HepG2 (cell line): Measurements from ENCODE around the gene TAS2R50. TPM values are rescaled to one million over a fixed set of nuclear protein-coding genes. Genes with fewer than 3 reads are reported as not detected.

Experiments used
- ATAC-seq: fragments of 200-7000 bp; cut with Tn5 transposase; 3 replicates; pipeline ENCODE4 v1.9.1; 2020; ENCODE audit warnings: mild to moderate bottlenecking, moderate library complexity
- BruUV-seq: library from RNA; stranded (reverse); fragments of 400-500 nt; replicated peaks from 2 replicates; lab custom pipeline; 2021; lab: Mats Ljungman, UMichigan
- CTCF ChIA-PET: fragments of 300-600 bp; formaldehyde crosslinking; extraction: SDS; loops from one replicate; lab custom pipeline; 2021; ENCODE audit warnings: low total read pairs, inconsistent platforms, low intra/inter-chr PET ratio; lab: Yijun Ruan, JAX
- POLR2A ChIA-PET: fragments of 350-600 bp; sonication (Branson Sonifier 250); formaldehyde crosslinking; loops from one replicate; lab custom pipeline; 2020; ENCODE audit warnings: antibody characterized with exemption, inconsistent platforms; lab: Yijun Ruan, JAX
- DNase-seq: peaks from one replicate; pipeline ENCODE4 v3.0.0-alpha.2; 2015; ENCODE audit warnings: low spot score
- FAIRE-seq: peaks from 3 replicates; lab custom pipeline; 2011; peaks lifted over from hg19 to GRCh38; lab: Jason Lieb, UNC
- H2AFZ ChIP-seq: one replicate; pipeline ENCODE4 v1.6.1; 2011; ENCODE audit warnings: low read length, inconsistent platforms
- H3K27ac ChIP-seq: fragments of 300-600 bp; 3 replicates; pipeline ENCODE4 v1.8.0; 2011; ENCODE audit warnings: mixed run types, mild to moderate bottlenecking, mixed read lengths, low read length, inconsistent platforms; ENCODE audit not compliant: insufficient read depth; ENCODE audit errors: extremely low read length
- H3K27me3 ChIP-seq, 2 experiments: fragments of 200-600 bp in 1 of 2; 2 replicates in 1 of 2; 3 replicates in 1 of 2; pipeline versions ENCODE4 v1.6.0 to v1.8.0; 2011; ENCODE audit warnings: low read length in 2 of 2, mild to moderate bottlenecking in 2 of 2, moderate library complexity in 2 of 2, inconsistent platforms in 1 of 2; ENCODE audit not compliant: insufficient read depth in 2 of 2, control insufficient read depth in 1 of 2
- H3K36me3 ChIP-seq, 2 experiments: fragments of 200-600 bp in 1 of 2; replicated peaks in 1 of 2; 2 replicates in 1 of 2; 3 replicates in 1 of 2; pipeline versions ENCODE4 v1.5.1 to v1.8.0; 2011; ENCODE audit warnings: low read length in 2 of 2, inconsistent platforms in 1 of 2; ENCODE audit not compliant: insufficient read depth in 2 of 2, control insufficient read depth in 1 of 2
- H3K4me1 ChIP-seq: 2 replicates; pipeline ENCODE4 v1.5.1; 2012; ENCODE audit warnings: low read length, inconsistent platforms; ENCODE audit not compliant: insufficient read depth
- H3K4me2 ChIP-seq: 2 replicates; pipeline ENCODE4 v1.6.0; 2011; ENCODE audit warnings: low read depth, low read length, inconsistent platforms
- H3K4me3 ChIP-seq, 3 experiments: fragments of 200-600 bp in 1 of 3; sonication (generic), shearing (Covaris generic) in 1 of 3; replicated peaks in 1 of 3; 2 replicates each; pipeline ENCODE4 v1.5.1; 2011 to 2016; ENCODE audit warnings: low read length in 3 of 3, inconsistent platforms in 2 of 3, low read depth in 2 of 3, mild to moderate bottlenecking in 2 of 3, control low read depth in 1 of 3, mixed read lengths in 1 of 3; ENCODE audit not compliant: insufficient read depth in 1 of 3
- H3K79me2 ChIP-seq: one replicate; pipeline ENCODE4 v1.6.1; 2011; ENCODE audit warnings: low read length, inconsistent platforms; ENCODE audit not compliant: insufficient read depth
- H3K9ac ChIP-seq: 2 replicates; pipeline ENCODE4 v1.6.0; 2011; ENCODE audit warnings: mild to moderate bottlenecking, low read depth, low read length, inconsistent platforms; ENCODE audit not compliant: insufficient read depth
- H3K9me3 ChIP-seq: 2 replicates; pipeline ENCODE4 v1.5.1; 2012; ENCODE audit warnings: mild to moderate bottlenecking, low read length
- H4K20me1 ChIP-seq: 2 replicates; pipeline ENCODE4 v1.6.0; 2011; ENCODE audit warnings: inconsistent platforms, mild to moderate bottlenecking, low read length, moderate library complexity; ENCODE audit not compliant: insufficient read depth
- CHD4 ChIP-seq: fragments of 200-600 bp; sonication (generic); IDR thresholded peaks from 2 replicates; pipeline ENCODE4 v1.7.0; 2017; ENCODE audit warnings: mild to moderate bottlenecking, low read length, borderline replicate concordance
- DMTF1 ChIP-seq: sonication (generic); formaldehyde crosslinking; IDR thresholded peaks from 2 replicates; pipeline ENCODE4 v1.4.0; 2020; ENCODE audit warnings: mild to moderate bottlenecking, missing genetic modification reagents
- FOSL2 ChIP-seq: sonication (generic); formaldehyde crosslinking; IDR thresholded peaks from 2 replicates; pipeline ENCODE4 v1.4.0; 2020; ENCODE audit warnings: missing genetic modification reagents
- IRX3 ChIP-seq: sonication (generic); formaldehyde crosslinking; IDR thresholded peaks from 2 replicates; pipeline ENCODE4 v1.8.1; 2023; ENCODE audit warnings: mild to moderate bottlenecking, low read depth, missing genetic modification reagents, borderline replicate concordance
- KDM3A ChIP-seq: IDR thresholded peaks from 2 replicates; pipeline ENCODE4 v1.6.1; 2018; ENCODE audit warnings: low read depth, missing compliant biosample characterization
- NFE2 ChIP-seq: sonication (generic); formaldehyde crosslinking; IDR thresholded peaks from 2 replicates; pipeline ENCODE4 v1.4.0; 2020; ENCODE audit warnings: missing genetic modification reagents
- NFE2L2 ChIP-seq: fragments of 150-350 bp; IDR thresholded peaks from 2 replicates; pipeline ENCODE4 v1.6.1; 2014; ENCODE audit warnings: low read length
- PAX8 ChIP-seq: sonication (generic); formaldehyde crosslinking; IDR thresholded peaks from 2 replicates; pipeline ENCODE4 v1.8.0; 2022; ENCODE audit warnings: mild to moderate bottlenecking, missing genetic modification reagents, borderline replicate concordance
- RFXAP ChIP-seq: sonication (generic); formaldehyde crosslinking; IDR thresholded peaks from 2 replicates; pipeline ENCODE4 v1.4.0; 2020; ENCODE audit warnings: missing genetic modification reagents, borderline replicate concordance
- SPEN ChIP-seq: sonication (generic); formaldehyde crosslinking; IDR thresholded peaks from 2 replicates; pipeline ENCODE4 v1.5.1; 2020; ENCODE audit warnings: low read depth, mild to moderate bottlenecking, missing genetic modification reagents
- ZNF678 ChIP-seq: sonication (generic); formaldehyde crosslinking; IDR thresholded peaks from 2 replicates; pipeline ENCODE4 v1.4.0; 2020; ENCODE audit warnings: mild to moderate bottlenecking, missing genetic modification reagents
- ZNF687 ChIP-seq: sonication (generic); formaldehyde crosslinking; IDR thresholded peaks from 2 replicates; pipeline ENCODE4 v1.5.1; 2020; ENCODE audit warnings: mild to moderate bottlenecking, missing genetic modification reagents, moderate library complexity
- WGBS: methylation state at CpG from one replicate; pipeline ENCODE4 v1.1.6; 2017; ENCODE audit warnings: low lambda C conversion rate; 5-methylcytosine and 5-hydroxymethylcytosine counted together
- in situ Hi-C: cut with HindIII; loops from 2 replicates; pipeline ENCODE4 v1.10.0; 2017; ENCODE audit warnings: low pct_unique_long_range_greater_than_20kb; ENCODE audit not compliant: extremely low pct_ligation_motif_present
- intact Hi-C: fragments of 100-400 bp; cut with micrococcal nuclease; formaldehyde crosslinking; loops from one replicate; pipeline ENCODE4 v1.10.0; 2022; ENCODE audit not compliant: unreplicated experiment
- polyA plus RNA-seq, 8 experiments: library from polyadenylated mRNA; depleted of rRNA in 3 of 8; stranded (reverse) in 7 of 8; unstranded in 1 of 8; fragments of >200 nt; fragmentation: Illumina TruSeq in 4 of 8; extraction: Trizol in 4 of 8; gene quantifications; 2 replicates each; pipeline versions ENCODE4 v1.2.1 to v1.2.3, GENCODE V29; 2011 to 2016; ENCODE audit warnings: low read depth in 4 of 8, missing spikeins in 1 of 8, mixed read lengths in 1 of 8; ENCODE audit not compliant: insufficient read depth in 1 of 8
- total RNA-seq, 5 experiments: library from RNA; depleted of rRNA; stranded (reverse); fragments of >200 nt; fragmentation: Illumina TruSeq; extraction: Trizol; gene quantifications; 2 replicates each; pipeline ENCODE4 v1.2.3, GENCODE V29; 2016; ENCODE audit warnings: low read depth in 1 of 5

Gene TAS2R50
- total and polyA plus RNA-seq, 2 of the 13 experiments (the other 11 are each of a cell fraction or from before 2014, with no cell fraction given), result 0.17 to 2.2 TPM

GRCh38 chr12:10941916-10942607 is 44.6 kb downstream of the TAS2R50 start:
- Histone ChIP-seq H4K20me1 (no peaks in the 10 kb centered on the region), H3K4me2 (no peak overlapping the region), H2AFZ (no peak overlapping the region), H3K4me3 (no peak overlapping the region), H3K27me3 (no peaks in the 10 kb centered on the region), H3K9me3 (peaks cover 9% of the 10 kb centered on the region; the same call in 1 of the 2 replicates), H3K36me3 (no peaks in the 10 kb centered on the region), H3K27ac (no peak overlapping the region), H3K4me1 (peaks cover 13% of the 10 kb centered on the region), H3K79me2 (no peaks in the 10 kb centered on the region), H3K9ac (no peak overlapping the region)
- in situ Hi-C loops, result no loop called here
- CTCF ChIA-PET, result no interaction called here
- BruUV-seq, result no TSS peak
- WGBS, result 83% methylated on average over 1 of the region's 4 CpGs
- POLR2A ChIA-PET, result interaction anchor here (0.6 to 1.2 kb wide), 2 partner anchors 8 to 229 kb away, joined by 3 to 4 read pairs; partner anchors contain the start of gene SMIM10L1
- intact Hi-C loops, result no loop called here
- TF ChIP-seq NFE2L2 (peak; percentile 46), NFE2 (peak; percentile 69; the same call in 1 of the 2 replicates), PAX8 (CRISPR knock-in tag) (no peak), FOSL2 (CRISPR knock-in tag) (peak; percentile 52)
- ATAC-seq (peak; percentile 48), FAIRE-seq (no peak), DNase-seq (peak; percentile 28)

- Histone ChIP-seq H3K4me1 (peaks cover 13% of the 10 kb centered on the region), H3K36me3 (no peaks in the 10 kb centered on the region), H3K9ac (no peak overlapping the region), H4K20me1 (no peaks in the 10 kb centered on the region), H3K27ac (no peak overlapping the region), H3K4me2 (no peak overlapping the region), H3K9me3 (0 out of 2 replicates have a peak, but pooled peaks cover 3% of the 10 kb centered on the region), H3K4me3 (no peak overlapping the region), H3K27me3 (no peaks in the 10 kb centered on the region), H3K79me2 (no peaks in the 10 kb centered on the region), H2AFZ (no peak overlapping the region)
- DNase-seq (no peak), FAIRE-seq (no peak), ATAC-seq (no peak)
- in situ Hi-C loops, result no loop called here
- intact Hi-C loops, result no loop called here
- POLR2A ChIA-PET, result no interaction called here
- CTCF ChIA-PET, result no interaction called here
- no TSS peak for BruUV-seq
- TF ChIP-seq SPEN (CRISPR knock-in tag) (no peak), RFXAP (CRISPR knock-in tag) (no peak), KDM3A (CRISPR knock-in tag) (no peak), DMTF1 (CRISPR knock-in tag) (no peak), ZNF687 (no peak), ZNF678 (no peak), IRX3 (CRISPR knock-in tag) (no peak), CHD4 (no peak)
Observed at GRCh38 chr12:10941369-10941768, 45.3 kb downstream of the TAS2R50 start.
